K562 (cell line): ENCODE data around the gene NAA10. TPM values are rescaled to one million over a fixed set of nuclear protein-coding genes. Genes with fewer than 3 reads are reported as not detected.

Experiments used
- ATF7 ChIP-seq: fragments of 450-650 bp; IDR thresholded peaks from 2 replicates; pipeline ENCODE4 v1.7.1; 2014; ENCODE audit warnings: mild to moderate bottlenecking, moderate library complexity
- EP400 ChIP-seq: fragments of 450-650 bp; IDR thresholded peaks from 2 replicates; pipeline ENCODE4 v1.6.1; 2017; ENCODE audit warnings: antibody characterized with exemption, mild to moderate bottlenecking, moderate library complexity
- FOS ChIP-seq: IDR thresholded peaks from 3 replicates; pipeline ENCODE4 v1.6.1; 2011; ENCODE audit not compliant: insufficient read length; ENCODE audit errors: extremely low read depth
- GABPA ChIP-seq: fragments of 200-800 bp; sonication (Bioruptor generic); conservative IDR thresholded peaks from 2 replicates; pipeline ENCODE4 v1.6.1; 2016; ENCODE audit warnings: low read depth, missing genetic modification characterization, missing compliant biosample characterization
- HOMEZ ChIP-seq: fragments of 250-450 bp; sonication (Bioruptor Pico); IDR thresholded peaks from 2 replicates; pipeline ENCODE4 v1.4.0; 2020; ENCODE audit warnings: mild to moderate bottlenecking, moderate library complexity
- JUN ChIP-seq, 2 experiments: sonication (generic) in 1 of 2; formaldehyde crosslinking in 1 of 2; IDR thresholded peaks; 2 replicates each; pipeline versions ENCODE4 v1.6.1 to v1.8.0; 2012 to 2022; ENCODE audit warnings: borderline replicate concordance in 2 of 2, mild to moderate bottlenecking in 2 of 2, improper control_type of control experiment in 1 of 2, low read depth in 1 of 2, low read length in 1 of 2, missing genetic modification reagents in 1 of 2
- MEIS2 ChIP-seq: fragments of 450-650 bp; IDR thresholded peaks from 2 replicates; pipeline ENCODE4 v1.6.1; 2014; ENCODE audit warnings: mild to moderate bottlenecking; ENCODE audit not compliant: partially characterized antibody
- NR4A1 ChIP-seq, 2 experiments: fragments of 250-450 bp in 1 of 2; fragments of 450-650 bp in 1 of 2; sonication (Bioruptor Pico) in 1 of 2; IDR thresholded peaks; 2 replicates each; pipeline versions ENCODE4 v1.4.0 to v1.6.1; 2016 to 2020; ENCODE audit warnings: mild to moderate bottlenecking in 2 of 2, missing compliant biosample characterization in 1 of 2, missing genetic modification characterization in 1 of 2, moderate library complexity in 1 of 2
- SNIP1 ChIP-seq: fragments of 450-650 bp; IDR thresholded peaks from 2 replicates; pipeline ENCODE4 v1.7.1; 2017; ENCODE audit warnings: low read depth, mild to moderate bottlenecking
- ZNF121 ChIP-seq: sonication (generic); formaldehyde crosslinking; conservative IDR thresholded peaks from 2 replicates; pipeline ENCODE4 v1.8.0; 2022; ENCODE audit warnings: missing genetic modification reagents
- ZNF212 ChIP-seq: fragments of 450-650 bp; formaldehyde crosslinking; IDR thresholded peaks from 2 replicates; pipeline ENCODE4 v1.4.0; 2020; ENCODE audit warnings: mild to moderate bottlenecking
- ZNF57 ChIP-seq: fragments of 450-650 bp; formaldehyde crosslinking; IDR thresholded peaks from 2 replicates; pipeline ENCODE4 v1.4.0; 2020; ENCODE audit warnings: mild to moderate bottlenecking, moderate library complexity
- ZNF717 ChIP-seq: fragments of 250-450 bp; sonication (Bioruptor Pico); IDR thresholded peaks from 2 replicates; pipeline ENCODE4 v1.5.0; 2021
- ZNF785 ChIP-seq: fragments of 250-450 bp; sonication (Bioruptor Pico); IDR thresholded peaks from 2 replicates; pipeline ENCODE4 v1.4.0; 2020; ENCODE audit warnings: mild to moderate bottlenecking
- polyA plus RNA-seq, 8 experiments: library from polyadenylated mRNA; depleted of rRNA in 4 of 8; stranded (reverse) in 5 of 8; unstranded in 3 of 8; fragments of >200 nt; fragmentation: Nextera tagmentation in 2 of 8; fragmentation: Illumina TruSeq in 1 of 8; extraction: Ambion mirVana in 2 of 8; extraction: Trizol in 1 of 8; gene quantifications; 2 replicates each; pipeline versions ENCODE4 v1.2.1 to v1.2.3, GENCODE V29; 2011 to 2014; ENCODE audit warnings: inconsistent platforms in 1 of 8, missing spikeins in 1 of 8
- total RNA-seq, 7 experiments: library from RNA; depleted of rRNA in 6 of 7; stranded (reverse); fragments of >200 nt in 6 of 7; fragmentation: Illumina TruSeq in 2 of 7; extraction: Trizol in 2 of 7; gene quantifications; 2 replicates each; pipeline versions ENCODE4 v1.2.1 to v1.2.3, GENCODE V29; 2011 to 2021; ENCODE audit warnings: low replicate concordance in 1 of 7
- TF ChIP-seq, protein P1 (sequence below): fragments of 450-650 bp; IDR thresholded peaks from 2 replicates; pipeline ENCODE4 v1.6.1; 2014; ENCODE audit warnings: low read depth, mild to moderate bottlenecking, moderate library complexity, borderline replicate concordance
- TF ChIP-seq, protein P2 (sequence below): IDR thresholded peaks from 2 replicates; pipeline ENCODE4 v1.6.1; 2014; ENCODE audit warnings: antibody characterized with exemption
- TF ChIP-seq, protein P3 (sequence below): fragments of 250-450 bp; sonication (Bioruptor Pico); IDR thresholded peaks from 2 replicates; pipeline ENCODE4 v1.4.0; 2020

Gene NAA10
- total and polyA plus RNA-seq, 9 of the 15 experiments (the other 6 are each of a cell fraction or from before 2014, with no cell fraction given): 11.1 to 250 (median 134) TPM

GRCh38 chrX:153947009-153947769 lies 12.4 kb upstream of the NAA10 start (continued):
- TF ChIP-seq HOMEZ (CRISPR knock-in tag) (no peak), GABPA (tag) (no peak), ZNF121 (CRISPR knock-in tag) (no peak), SNIP1 (no peak), ATF7 (no peak), EP400 (0 out of 2 replicates have a peak, but pooled peaks have one; percentile 11), FOS (no peak), ZNF717 (CRISPR knock-in tag) (no peak), JUN (IDR thresholded peaks at IDR 0.05; ENCODE audit: borderline replicate concordance, low read depth, low read length) (0 out of 2 replicates have a peak, but pooled peaks have one; percentile 35), JUN (CRISPR knock-in tag; IDR thresholded peaks at IDR 0.05; ENCODE audit: borderline replicate concordance) (no peak), NR4A1 (CRISPR knock-in tag; IDR thresholded peaks at IDR 0.05) (no peak), NR4A1 (tag; IDR thresholded peaks at IDR 0.05) (no peak), ZNF57 (no peak), MEIS2 (no peak), ZNF212 (CRISPR knock-in tag) (no peak), ZNF785 (CRISPR knock-in tag) (no peak)
- TF ChIP-seq, protein P1, sequence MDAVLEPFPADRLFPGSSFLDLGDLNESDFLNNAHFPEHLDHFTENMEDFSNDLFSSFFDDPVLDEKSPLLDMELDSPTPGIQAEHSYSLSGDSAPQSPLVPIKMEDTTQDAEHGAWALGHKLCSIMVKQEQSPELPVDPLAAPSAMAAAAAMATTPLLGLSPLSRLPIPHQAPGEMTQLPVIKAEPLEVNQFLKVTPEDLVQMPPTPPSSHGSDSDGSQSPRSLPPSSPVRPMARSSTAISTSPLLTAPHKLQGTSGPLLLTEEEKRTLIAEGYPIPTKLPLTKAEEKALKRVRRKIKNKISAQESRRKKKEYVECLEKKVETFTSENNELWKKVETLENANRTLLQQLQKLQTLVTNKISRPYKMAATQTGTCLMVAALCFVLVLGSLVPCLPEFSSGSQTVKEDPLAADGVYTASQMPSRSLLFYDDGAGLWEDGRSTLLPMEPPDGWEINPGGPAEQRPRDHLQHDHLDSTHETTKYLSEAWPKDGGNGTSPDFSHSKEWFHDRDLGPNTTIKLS: no peak
- TF ChIP-seq, protein P2, sequence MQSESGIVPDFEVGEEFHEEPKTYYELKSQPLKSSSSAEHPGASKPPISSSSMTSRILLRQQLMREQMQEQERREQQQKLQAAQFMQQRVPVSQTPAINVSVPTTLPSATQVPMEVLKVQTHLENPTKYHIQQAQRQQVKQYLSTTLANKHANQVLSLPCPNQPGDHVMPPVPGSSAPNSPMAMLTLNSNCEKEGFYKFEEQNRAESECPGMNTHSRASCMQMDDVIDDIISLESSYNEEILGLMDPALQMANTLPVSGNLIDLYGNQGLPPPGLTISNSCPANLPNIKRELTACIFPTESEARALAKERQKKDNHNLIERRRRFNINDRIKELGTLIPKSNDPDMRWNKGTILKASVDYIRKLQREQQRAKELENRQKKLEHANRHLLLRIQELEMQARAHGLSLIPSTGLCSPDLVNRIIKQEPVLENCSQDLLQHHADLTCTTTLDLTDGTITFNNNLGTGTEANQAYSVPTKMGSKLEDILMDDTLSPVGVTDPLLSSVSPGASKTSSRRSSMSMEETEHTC: no peak
- TF ChIP-seq, protein P3, sequence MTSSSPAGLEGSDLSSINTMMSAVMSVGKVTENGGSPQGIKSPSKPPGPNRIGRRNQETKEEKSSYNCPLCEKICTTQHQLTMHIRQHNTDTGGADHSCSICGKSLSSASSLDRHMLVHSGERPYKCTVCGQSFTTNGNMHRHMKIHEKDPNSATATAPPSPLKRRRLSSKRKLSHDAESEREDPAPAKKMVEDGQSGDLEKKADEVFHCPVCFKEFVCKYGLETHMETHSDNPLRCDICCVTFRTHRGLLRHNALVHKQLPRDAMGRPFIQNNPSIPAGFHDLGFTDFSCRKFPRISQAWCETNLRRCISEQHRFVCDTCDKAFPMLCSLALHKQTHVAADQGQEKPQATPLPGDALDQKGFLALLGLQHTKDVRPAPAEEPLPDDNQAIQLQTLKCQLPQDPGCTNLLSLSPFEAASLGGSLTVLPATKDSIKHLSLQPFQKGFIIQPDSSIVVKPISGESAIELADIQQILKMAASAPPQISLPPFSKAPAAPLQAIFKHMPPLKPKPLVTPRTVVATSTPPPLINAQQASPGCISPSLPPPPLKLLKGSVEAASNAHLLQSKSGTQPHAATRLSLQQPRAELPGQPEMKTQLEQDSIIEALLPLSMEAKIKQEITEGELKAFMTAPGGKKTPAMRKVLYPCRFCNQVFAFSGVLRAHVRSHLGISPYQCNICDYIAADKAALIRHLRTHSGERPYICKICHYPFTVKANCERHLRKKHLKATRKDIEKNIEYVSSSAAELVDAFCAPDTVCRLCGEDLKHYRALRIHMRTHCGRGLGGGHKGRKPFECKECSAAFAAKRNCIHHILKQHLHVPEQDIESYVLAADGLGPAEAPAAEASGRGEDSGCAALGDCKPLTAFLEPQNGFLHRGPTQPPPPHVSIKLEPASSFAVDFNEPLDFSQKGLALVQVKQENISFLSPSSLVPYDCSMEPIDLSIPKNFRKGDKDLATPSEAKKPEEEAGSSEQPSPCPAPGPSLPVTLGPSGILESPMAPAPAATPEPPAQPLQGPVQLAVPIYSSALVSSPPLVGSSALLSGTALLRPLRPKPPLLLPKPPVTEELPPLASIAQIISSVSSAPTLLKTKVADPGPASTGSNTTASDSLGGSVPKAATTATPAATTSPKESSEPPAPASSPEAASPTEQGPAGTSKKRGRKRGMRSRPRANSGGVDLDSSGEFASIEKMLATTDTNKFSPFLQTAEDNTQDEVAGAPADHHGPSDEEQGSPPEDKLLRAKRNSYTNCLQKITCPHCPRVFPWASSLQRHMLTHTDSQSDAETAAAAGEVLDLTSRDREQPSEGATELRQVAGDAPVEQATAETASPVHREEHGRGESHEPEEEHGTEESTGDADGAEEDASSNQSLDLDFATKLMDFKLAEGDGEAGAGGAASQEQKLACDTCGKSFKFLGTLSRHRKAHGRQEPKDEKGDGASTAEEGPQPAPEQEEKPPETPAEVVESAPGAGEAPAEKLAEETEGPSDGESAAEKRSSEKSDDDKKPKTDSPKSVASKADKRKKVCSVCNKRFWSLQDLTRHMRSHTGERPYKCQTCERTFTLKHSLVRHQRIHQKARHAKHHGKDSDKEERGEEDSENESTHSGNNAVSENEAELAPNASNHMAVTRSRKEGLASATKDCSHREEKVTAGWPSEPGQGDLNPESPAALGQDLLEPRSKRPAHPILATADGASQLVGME (CRISPR knock-in tag): no peak
